ENCODE results near the gene MUC22.

MUC22 gene

DNA sequence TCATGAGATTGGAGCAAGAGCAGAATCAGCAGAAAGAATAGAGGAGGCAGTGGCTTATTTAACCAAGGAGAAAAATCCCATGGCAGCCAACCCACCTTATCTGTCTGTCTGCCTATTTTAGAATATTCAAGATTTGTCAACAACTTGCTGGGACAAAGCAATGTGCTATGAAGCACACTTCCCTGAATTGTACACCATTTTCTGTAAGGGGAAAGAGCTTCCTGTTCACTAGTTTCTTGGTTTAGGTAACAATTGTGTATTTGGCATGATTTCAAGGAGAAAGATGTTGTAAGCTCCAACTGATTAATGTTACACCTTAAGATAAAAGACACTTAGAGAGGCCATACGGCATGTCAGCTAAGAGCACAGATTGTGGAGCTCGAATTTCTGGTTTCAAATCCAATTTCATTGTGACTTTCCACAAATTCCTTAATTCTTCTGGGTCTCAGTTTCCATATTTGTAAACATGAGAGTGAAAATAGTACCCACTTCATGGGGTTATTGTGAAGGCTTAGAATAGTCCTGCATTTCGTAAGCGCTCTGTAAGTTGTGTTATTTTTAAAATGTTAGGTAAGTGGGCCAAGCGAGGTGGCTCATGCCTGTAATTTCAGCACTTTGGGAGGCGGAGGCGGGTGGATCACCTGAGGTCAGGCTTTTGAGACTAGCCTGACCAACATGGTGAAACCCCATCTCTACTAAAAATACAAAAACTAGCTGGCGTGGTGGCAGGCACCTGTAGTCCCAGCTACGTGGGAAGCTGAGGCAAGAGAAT is 4.8 kb upstream of the MUC22 start:
- H3F3A ChIP-seq (ENCODE audit: insufficient read depth) = no peaks in the 10 kb centered on the region
- peaks cover 4% of the 10 kb centered on the region; the same call in 1 of the 2 replicates for H3K27me3 ChIP-seq (ENCODE audit: low read length)
- H3K9me2 ChIP-seq (replicated peaks; ENCODE audit: insufficient read depth, low read length) = no peaks in the 10 kb centered on the region
- no peaks in the 10 kb centered on the region for H4K20me1 ChIP-seq (ENCODE audit: low read depth, low read length)
- H3K4me3 ChIP-seq (ENCODE audit: insufficient read depth, low read length, poor library complexity, severe bottlenecking) = no peak overlapping the region
- H3K9me3 ChIP-seq (ENCODE audit: insufficient read depth, low read length) = no peaks in the 10 kb centered on the region
- H3K27ac ChIP-seq (ENCODE audit: low read depth, low read length) = no peak overlapping the region
- no peak overlapping the region for H3K9ac ChIP-seq (ENCODE audit: low read length)
- H3K4me2 ChIP-seq (ENCODE audit: low read depth, low read length, poor library complexity, severe bottlenecking) = no peak overlapping the region
- H3K36me3 ChIP-seq (ENCODE audit: low read length) = no peaks in the 10 kb centered on the region
- no peaks in the 10 kb centered on the region for H3K79me2 ChIP-seq (ENCODE audit: insufficient read depth, low read length)
- TF ChIP-seq CTCF (IDR thresholded peaks at IDR 0.05; ENCODE audit: insufficient read depth, low read length, poor library complexity, severe bottlenecking) = no peak
- TF ChIP-seq EZH2phosphoT487 (conservative IDR thresholded peaks at IDR 0.05; ENCODE audit: low read length) = no peak
- H2AFZ ChIP-seq (ENCODE audit: low read depth, low read length, severe bottlenecking) = no peak overlapping the region

DNA sequence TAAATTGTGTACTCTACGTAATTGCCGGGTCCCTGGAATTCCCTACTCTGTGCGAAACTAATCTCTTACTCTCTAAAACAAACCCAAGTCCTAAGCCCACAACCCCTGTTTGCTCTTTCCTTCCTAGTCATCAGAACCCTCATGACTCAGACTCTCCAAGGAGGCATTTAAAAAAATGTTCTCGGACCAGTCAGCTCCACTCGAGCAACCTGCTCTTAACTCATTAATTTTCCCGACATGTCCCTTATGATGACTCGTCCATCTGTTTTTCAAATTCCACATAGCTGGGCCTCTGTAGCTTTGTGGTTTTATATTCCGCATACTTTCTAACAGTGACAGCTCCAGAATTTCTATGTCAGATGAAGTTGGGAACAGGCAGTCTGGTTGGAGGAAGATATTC is 2.6 kb upstream of the MUC22 start:
- Histone ChIP-seq H3K4me3 (ENCODE audit: insufficient read depth, low read length, poor library complexity, severe bottlenecking) (no peak overlapping the region), H3K27ac (ENCODE audit: low read depth, low read length) (no peak overlapping the region), H3K79me2 (ENCODE audit: insufficient read depth, low read length) (no peaks in the 10 kb centered on the region), H3K9me3 (ENCODE audit: insufficient read depth, low read length) (no peaks in the 10 kb centered on the region), H3K9me2 (replicated peaks; ENCODE audit: insufficient read depth, low read length) (no peaks in the 10 kb centered on the region), H2AFZ (ENCODE audit: low read depth, low read length, severe bottlenecking) (no peak overlapping the region), H4K20me1 (ENCODE audit: low read depth, low read length) (no peaks in the 10 kb centered on the region), H3K9ac (ENCODE audit: low read length) (no peak overlapping the region), H3K36me3 (ENCODE audit: low read length) (no peaks in the 10 kb centered on the region), H3F3A (ENCODE audit: insufficient read depth) (no peaks in the 10 kb centered on the region), H3K4me2 (ENCODE audit: low read depth, low read length, poor library complexity, severe bottlenecking) (no peak overlapping the region), H3K27me3 (ENCODE audit: low read length) (peaks cover 4% of the 10 kb centered on the region; the same call in 1 of the 2 replicates)
- TF ChIP-seq EZH2phosphoT487 (conservative IDR thresholded peaks at IDR 0.05; ENCODE audit: low read length) = no peak
- TF ChIP-seq CTCF (IDR thresholded peaks at IDR 0.05; ENCODE audit: insufficient read depth, low read length, poor library complexity, severe bottlenecking) = no peak

DNA sequence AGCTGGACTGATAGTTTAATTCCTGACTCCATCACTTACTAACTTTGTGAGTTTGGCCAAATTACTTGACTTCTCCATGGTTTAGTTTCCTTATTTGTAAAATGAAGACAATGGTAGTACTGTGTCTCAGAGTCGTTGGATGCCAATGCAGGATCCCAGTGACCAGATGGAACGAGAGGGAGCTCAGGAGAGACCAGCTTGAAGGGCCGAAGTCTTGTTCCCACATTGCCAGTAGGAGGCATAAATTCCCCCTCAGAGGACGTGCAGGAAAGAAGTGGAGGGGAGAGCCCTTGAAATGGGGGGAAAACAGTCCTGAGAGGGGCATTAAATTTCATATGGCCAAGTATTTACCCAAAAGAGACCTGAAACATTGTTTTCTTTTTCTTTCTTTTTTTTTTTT is 2.1 kb upstream of the MUC22 start:
- TF ChIP-seq CTCF (IDR thresholded peaks at IDR 0.05; ENCODE audit: insufficient read depth, low read length, poor library complexity, severe bottlenecking) = no peak
- no peak for TF ChIP-seq EZH2phosphoT487 (conservative IDR thresholded peaks at IDR 0.05; ENCODE audit: low read length)
- no peaks in the 10 kb centered on the region for H3K79me2 ChIP-seq (ENCODE audit: insufficient read depth, low read length)
- no peaks in the 10 kb centered on the region for H3F3A ChIP-seq (ENCODE audit: insufficient read depth)
- no peak overlapping the region for H3K4me3 ChIP-seq (ENCODE audit: insufficient read depth, low read length, poor library complexity, severe bottlenecking)
- no peak overlapping the region for H2AFZ ChIP-seq (ENCODE audit: low read depth, low read length, severe bottlenecking)
- no peak overlapping the region for H3K4me2 ChIP-seq (ENCODE audit: low read depth, low read length, poor library complexity, severe bottlenecking)
- H4K20me1 ChIP-seq (ENCODE audit: low read depth, low read length) = no peaks in the 10 kb centered on the region
- no peaks in the 10 kb centered on the region for H3K9me3 ChIP-seq (ENCODE audit: insufficient read depth, low read length)
- no peak overlapping the region for H3K9ac ChIP-seq (ENCODE audit: low read length)
- no peaks in the 10 kb centered on the region for H3K36me3 ChIP-seq (ENCODE audit: low read length)
- peaks cover 4% of the 10 kb centered on the region; the same call in 1 of the 2 replicates for H3K27me3 ChIP-seq (ENCODE audit: low read length)
- H3K9me2 ChIP-seq (replicated peaks; ENCODE audit: insufficient read depth, low read length) = no peaks in the 10 kb centered on the region
- no peak overlapping the region for H3K27ac ChIP-seq (ENCODE audit: low read depth, low read length)
